ENCODE measurements around the gene ANO3.

Gene ANO3

DNA sequence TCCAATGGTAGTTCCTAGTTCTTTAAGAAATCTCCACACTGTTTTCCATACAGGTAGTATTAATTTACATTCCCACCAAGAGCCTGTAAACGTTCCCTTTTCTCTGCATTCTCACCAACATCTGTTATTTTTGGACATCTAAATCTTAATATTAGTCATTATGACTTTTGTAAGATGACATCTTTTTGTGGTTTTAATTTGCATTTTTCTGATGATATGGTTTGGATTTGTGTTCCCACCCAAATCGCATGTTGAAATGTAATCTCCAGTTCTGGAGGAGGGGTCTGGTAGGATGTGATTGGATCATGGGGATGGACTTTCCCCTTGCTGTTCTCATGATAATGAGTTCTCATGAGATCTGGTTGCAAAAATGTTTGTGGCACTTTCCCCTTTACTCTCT, 151.2 kb downstream of the ANO3 start:
- in situ Hi-C loops (cut with MboI; ENCODE audit: low sequenced_read_pairs), result no loop called here

DNA sequence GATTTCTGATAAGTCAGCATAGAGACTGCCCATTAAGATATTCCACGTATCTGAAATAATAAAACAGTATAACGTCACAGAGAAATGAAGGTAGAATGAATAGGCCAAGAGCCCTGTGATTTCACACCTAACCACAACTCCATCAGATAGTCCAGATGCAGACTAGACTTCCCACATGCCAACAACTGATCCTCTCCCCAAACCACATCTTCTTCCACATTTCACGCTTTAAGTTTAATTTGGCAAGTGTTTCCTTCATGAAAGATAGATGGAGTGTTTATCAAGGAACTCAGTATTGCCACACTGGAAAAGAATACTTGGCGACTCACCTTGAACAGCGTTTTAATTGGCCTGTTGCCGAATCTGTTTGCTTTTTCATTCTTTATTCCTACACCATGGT, 158.6 kb downstream of the ANO3 start:
- in situ Hi-C loops (cut with MboI; ENCODE audit: low sequenced_read_pairs), result no loop called here

DNA sequence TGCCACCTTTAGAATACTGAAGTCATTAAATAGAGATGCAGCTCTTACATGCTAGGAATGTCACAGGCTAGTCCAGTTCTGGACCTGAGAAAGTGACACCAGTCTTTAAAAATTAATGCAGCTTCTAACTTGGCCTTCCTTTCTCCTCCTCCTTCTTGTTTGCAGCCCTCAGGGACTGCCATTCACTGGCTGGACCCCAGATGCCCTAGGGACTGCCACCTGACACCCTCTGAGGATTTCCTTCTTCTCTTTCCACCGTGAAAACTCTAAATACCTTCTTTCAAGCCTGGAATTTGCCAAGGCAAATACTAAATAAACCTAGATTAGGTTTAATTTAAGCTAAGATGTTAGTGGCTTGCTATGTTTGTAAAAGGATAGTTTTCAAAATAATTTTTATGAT, 161.7 kb downstream of the ANO3 start:
- in situ Hi-C loops (cut with MboI; ENCODE audit: low sequenced_read_pairs), result no loop called here

DNA sequence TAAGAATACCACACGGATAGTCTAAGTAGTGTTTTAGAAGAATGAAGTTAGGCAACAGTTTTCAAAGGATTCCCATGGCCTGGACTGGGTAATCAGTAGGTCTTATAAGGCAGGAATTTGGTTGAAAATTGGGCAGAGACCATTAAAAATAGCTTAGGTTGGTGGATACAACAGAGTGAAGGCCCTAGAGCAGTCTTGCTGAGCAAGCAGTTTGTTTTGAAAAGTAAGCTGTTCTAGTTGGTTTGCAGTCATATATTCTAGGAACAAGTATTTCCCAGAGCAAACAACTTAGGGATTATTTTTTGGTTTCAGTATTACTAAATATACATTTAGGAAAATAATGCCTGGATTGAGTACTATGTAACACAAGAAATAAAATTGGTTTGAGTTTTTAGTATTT, 175.3 kb downstream of the ANO3 start:
- in situ Hi-C loops (cut with MboI; ENCODE audit: low sequenced_read_pairs), result no loop called here

DNA sequence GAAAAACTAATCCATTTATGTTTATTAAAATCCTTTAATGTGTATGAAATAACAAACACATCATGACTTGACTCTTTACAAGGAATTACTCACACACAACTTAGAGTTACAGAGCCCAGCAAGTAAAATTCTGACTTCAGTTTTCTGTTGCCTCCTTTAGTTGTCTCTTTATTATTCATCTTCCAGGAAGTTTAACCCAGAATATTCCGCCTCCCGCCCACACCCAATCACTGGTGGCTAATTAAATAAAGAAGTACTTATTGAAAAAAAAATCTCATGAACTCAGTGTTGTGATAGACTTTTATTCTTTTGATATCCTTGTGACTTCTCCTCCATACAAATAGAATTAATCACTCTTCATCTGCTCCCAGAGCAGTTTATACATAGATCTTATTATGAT, 178.2 kb downstream of the ANO3 start:
- in situ Hi-C loops (cut with MboI; ENCODE audit: low sequenced_read_pairs), result no loop called here

DNA sequence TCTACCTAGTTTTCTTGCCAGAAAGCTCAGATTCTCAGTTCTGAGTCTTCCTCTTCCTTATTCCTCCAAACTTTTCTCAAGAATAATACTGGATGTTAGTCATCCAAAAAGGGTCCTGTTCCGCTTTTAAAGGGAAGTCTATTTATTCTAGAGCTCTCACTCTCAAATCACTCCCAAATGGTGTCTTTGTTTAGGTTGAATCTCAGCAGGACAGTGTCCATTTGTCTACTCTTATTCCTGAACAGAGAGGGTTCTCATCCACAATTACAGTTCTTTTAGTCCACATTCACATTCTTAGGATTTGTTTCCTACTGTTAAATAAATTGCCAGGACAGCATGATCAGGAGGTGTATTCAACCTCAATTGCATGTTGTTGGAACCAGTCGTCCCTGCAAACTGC, 178.8 kb downstream of the ANO3 start:
- in situ Hi-C loops (cut with MboI; ENCODE audit: low sequenced_read_pairs), result no loop called here

DNA sequence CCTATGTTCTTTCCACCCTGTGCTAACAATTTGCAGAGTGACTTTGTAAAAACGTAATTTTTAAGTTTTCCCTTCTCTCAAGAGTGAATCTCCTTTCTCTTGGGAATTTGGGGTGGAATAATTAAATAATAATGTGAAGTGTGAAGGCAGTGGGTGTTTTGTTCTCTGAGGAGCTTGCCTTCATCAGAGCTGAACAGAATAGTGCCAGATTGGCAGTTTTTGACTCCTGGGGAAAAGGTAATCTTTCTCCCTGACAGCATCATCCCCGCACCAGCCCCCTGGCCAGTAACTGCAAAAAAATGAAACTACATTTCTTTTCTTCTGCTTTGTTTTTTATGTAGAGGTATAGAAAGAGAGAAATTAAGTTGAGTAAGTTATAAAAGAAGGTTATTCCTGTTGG, 180.3 kb downstream of the ANO3 start:
- in situ Hi-C loops (cut with MboI; ENCODE audit: low sequenced_read_pairs), result no loop called here

DNA sequence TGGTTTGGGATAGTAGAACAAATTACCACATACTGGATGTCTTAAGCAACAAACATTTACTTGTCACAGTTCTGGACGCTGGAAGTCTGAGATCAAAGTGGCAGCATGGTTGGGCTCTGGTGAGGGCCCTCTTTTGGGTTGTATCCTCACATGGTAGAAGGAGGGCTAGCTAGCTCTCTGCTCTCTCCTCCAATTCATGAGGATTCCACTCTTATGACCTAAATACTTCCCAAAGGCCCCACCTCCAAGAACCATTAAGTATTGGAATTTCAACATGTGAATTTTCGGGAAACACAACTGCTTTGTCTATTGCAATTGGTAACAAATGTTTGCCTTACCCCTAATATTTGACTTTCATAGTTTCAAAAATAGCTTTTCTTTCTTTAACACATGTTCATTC, 187.5 kb downstream of the ANO3 start:
- in situ Hi-C loops (cut with MboI; ENCODE audit: low sequenced_read_pairs), result no loop called here

DNA sequence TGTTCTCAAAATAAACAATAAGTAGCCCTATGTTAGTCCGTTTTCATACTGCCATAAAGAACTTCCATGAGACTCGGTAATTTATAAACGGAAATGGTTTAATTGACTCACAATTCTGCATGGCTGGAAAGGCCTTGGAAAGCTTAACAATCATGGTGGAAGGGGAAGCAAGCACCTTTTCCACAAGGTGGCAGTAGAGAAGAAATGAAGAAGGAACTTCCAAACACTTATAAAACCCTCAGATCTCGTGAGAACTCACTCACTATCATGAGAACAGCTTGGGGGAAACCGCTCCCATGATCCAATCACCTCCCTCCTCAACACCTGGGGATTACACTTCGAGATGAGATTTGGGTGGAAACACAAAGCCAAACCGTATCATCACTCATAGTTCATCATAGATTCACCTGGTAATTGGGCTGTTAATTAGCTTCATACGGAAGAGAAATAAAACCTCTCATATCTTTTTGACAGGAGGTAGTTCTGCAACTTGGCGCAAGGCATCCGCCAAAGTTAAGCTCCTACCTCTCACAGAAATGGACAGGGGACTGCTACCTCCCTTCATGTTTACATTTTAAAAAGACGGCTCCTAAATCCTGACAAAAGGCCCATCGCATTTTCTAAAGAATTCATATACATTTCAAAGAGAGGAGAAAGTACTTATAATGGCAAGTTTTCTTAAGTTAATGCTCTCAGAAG, 191.1 kb downstream of the ANO3 start:
- in situ Hi-C loops (cut with MboI; ENCODE audit: low sequenced_read_pairs), result no loop called here

DNA sequence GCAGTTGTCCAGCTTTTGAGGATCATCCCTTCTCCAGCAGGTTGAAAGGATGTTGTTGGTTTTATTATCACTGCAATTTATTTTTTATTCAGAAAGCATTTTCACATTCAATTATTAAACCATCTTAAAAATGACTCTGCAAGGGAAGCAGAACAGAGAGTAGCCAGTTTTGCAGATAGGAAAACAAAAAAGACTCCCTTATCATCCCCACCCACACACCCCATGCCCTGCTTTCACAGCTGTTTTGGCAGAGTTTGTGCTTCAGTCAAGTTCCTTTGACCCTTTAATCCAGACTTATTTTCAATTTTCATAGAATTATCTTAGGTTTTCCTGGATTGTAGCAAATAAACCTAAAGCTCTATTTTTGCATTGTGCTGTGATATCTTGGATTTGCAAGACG, 195.8 kb downstream of the ANO3 start:
- in situ Hi-C loops (cut with MboI; ENCODE audit: low sequenced_read_pairs), result no loop called here

DNA sequence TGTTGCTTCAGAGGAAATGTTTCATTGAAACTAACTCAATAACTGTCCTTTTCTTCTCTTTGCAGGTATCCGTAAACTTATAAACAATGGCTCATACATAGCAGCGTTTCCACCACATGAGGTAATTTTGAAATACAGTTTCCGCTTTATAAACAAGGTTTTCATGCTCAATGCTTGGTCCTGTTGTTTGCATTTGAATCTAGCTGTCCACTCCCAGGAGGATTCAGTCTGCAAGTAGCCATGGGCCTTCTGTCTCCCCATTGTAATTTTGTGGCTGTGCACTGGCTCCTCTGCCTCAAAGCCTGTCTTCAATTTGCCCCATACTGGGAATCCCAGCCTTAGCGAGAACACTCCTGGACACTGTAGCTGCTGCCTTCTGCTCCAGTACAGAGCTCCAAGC, 205.4 kb downstream of the ANO3 start:
- in situ Hi-C loops (cut with MboI; ENCODE audit: low sequenced_read_pairs), result no loop called here

DNA sequence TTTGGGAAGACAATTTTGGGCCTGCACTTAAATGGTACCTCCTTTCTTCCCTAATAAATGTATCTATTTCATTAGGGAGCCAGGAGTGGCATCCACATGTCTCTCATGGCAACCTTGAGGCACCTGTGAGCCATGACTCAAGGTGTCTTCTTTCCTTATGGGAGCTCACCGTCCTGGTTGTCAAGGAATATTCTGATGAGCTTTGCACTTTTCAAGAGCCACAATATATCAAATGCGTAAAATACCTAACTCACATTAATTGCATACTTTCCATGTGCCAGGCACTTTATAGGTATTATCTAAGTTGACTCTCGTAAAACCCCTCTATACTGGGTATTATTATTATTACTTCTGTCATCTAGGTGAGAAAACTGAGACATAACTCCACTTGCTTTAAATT, 207.6 kb downstream of the ANO3 start:
- in situ Hi-C loops (cut with MboI; ENCODE audit: low sequenced_read_pairs), result no loop called here

DNA sequence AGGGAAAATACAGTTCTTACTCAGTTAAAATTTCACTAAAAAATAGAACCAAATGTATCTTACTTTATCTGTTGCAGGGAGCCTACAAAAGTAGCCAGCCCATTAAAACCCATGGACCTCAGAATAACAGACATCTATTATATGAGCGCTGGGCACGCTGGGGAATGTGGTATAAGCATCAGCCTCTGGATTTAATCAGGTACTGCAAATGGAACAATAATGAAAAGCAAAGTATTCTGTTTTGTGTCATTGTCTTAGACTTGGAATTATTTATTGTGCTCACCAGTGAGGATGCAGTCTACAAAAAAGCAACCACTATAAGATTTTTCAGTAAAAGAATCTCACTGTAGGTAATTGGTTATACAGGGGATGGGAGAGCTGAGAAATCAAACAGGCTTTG, 209.9 kb downstream of the ANO3 start:
- in situ Hi-C loops (cut with MboI; ENCODE audit: low sequenced_read_pairs), result no loop called here

DNA sequence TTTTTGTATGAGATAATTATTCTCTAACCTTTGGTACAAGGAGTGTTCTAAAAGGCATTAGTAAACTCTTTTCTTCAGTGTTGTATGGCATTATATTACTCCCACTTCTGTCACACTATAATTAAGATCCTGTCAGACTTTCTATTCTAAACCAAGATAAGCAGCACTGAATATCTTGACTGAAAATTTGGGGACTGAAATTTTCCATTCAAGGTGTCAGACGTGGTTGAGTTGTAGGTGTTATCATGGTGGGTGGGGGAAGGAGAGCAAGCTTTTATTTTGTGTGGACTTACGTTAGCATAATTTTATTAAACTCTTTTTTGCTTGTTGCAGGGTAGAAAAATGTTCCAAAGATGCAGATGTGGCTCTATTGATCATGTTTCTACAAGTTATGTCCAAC, 217.2 kb downstream of the ANO3 start:
- in situ Hi-C loops (cut with MboI; ENCODE audit: low sequenced_read_pairs), result no loop called here

DNA sequence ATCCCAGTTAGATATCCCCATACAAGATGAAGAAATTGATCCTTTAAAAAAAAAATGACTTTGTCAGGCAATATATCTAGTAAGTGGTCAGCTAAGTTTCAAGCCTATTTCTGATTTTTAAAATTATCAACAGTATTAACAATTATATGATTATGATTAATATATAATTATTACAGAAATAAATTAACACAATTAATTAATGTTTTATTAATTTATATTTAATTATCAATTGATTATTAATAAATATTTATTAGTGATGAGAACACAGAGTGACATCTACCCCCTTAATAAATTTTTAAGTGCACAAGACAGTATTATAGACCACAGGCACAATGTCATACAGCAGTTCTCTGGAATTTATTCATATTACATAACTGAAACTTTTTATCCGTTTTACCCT, 218.1 kb downstream of the ANO3 start:
- in situ Hi-C loops (cut with MboI; ENCODE audit: low sequenced_read_pairs), result no loop called here

DNA sequence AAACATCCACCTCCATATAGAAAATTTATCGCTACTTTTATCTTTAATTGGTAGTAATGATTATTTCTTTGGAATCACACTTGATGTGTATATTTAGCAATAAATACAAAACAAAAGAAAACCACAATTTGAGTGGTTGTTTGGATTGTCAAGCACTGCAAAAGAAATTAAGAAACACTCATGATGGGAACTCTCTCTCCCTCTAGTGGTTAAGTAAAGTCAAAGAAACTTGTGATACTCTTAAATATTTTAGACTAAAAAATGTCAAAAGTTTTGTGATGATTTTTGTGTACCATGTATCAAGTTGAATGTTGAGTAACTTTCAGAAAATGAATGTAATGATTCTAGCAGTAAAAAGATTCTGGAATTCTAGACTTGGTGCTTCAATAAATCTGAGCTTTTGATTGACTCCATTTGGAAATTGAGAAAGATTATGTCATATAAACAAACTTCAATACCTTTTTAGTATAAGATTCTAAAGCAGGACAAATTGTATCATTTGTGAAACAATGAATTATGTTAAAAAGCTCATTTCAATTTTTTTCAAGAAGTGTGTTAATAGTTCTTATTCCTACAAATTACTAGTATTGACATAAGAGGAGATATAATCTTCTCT, 219.4 kb downstream of the ANO3 start:
- in situ Hi-C loops (cut with MboI; ENCODE audit: low sequenced_read_pairs), result no loop called here

DNA sequence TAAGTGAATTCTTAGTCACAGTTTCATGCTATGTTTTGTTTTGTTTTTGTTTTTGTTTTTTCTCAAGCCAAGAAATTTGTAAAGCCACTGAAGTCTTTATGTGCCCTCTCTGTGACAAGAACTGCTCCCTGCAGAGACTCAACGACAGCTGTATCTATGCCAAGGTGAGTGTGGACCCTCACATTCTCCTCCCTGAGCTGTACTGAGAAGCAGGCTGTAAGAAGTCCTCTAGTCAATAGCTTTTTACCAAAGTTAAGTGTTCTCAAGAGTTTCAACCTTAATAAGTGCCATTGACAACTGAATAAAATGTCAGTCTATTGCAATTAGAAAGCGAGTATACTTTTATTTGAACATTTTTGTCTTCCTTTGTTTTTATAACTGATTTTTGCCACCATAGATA, 221.3 kb downstream of the ANO3 start:
- in situ Hi-C loops (cut with MboI; ENCODE audit: low sequenced_read_pairs), result no loop called here

DNA sequence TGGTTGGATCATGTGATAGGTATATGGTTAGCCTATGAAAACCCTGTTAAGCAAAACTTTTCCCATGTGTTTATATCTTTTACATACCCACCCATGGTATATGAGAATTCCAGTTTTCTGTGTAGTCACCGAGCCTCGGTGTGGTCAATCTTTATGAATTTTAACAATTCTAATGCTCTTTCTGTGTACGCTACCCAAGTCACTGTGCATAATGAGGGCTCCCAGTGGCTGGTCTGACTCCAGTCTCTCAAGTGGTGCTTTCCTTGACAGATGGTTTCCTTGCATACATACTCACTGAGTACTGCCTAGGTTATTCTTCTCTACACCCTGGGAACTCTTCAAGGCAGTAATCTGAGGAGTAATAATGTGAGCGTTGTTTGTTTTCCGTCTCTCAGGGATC, 222.5 kb downstream of the ANO3 start:
- in situ Hi-C loops (cut with MboI; ENCODE audit: low sequenced_read_pairs), result no loop called here

DNA sequence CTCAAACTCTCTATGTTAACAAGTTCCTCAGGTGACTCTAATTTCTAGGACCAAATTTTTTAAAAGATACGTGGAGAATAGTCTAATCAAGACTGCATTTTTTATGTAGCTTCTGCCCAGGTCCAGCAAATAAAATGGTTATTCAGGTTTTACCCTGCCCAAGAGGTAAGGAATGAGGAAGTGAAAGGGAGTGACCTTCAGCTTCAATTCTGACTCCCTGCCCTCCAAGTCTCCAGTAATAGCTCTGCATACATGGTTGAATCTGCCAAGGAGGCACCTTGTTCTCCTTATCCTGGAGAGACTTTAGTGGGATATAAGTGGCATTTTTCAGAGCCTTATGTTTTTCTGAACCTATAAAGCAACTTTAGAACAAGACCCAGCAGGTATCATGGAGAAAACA, 224.7 kb downstream of the ANO3 start:
- in situ Hi-C loops (cut with MboI; ENCODE audit: low sequenced_read_pairs), result no loop called here

DNA sequence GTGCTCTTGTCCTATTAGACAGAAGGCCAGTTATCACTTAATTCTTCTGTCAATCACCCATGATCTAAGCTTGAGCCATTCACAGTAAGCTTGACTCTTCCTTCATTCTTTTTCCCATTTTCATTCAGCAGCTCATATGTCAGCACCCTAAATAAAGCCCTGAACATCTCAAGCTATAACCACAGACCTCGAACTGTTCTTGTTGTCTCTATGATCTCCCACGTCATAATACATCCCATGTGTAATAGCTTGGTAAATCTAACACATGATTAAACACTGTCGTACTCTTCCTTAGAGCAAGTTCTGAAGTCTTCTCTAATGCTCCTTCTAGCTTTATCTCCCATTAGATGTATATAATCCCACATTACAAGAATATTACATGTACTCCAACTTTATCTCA, 225.7 kb downstream of the ANO3 start:
- in situ Hi-C loops (cut with MboI; ENCODE audit: low sequenced_read_pairs), result no loop called here

DNA sequence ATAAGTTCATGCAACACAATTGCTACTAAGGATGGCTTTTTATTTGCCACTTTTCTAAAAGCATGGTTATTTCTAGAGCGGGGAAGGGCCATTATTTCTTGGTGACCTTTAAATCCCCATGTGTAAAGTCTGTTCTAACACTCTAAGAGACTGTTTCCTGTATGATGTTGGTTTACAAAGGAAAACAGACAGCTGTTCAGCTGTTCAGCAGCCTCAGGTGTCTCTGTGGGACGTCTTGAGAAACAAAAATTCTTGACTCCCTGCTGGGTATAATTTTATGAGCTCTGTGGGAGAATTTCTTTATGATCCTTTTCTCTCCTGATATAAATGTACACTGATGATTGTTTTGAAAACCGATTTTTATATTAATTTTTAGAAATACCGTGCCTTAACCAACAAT, 226.3 kb downstream of the ANO3 start:
- in situ Hi-C loops (cut with MboI; ENCODE audit: low sequenced_read_pairs), result no loop called here

DNA sequence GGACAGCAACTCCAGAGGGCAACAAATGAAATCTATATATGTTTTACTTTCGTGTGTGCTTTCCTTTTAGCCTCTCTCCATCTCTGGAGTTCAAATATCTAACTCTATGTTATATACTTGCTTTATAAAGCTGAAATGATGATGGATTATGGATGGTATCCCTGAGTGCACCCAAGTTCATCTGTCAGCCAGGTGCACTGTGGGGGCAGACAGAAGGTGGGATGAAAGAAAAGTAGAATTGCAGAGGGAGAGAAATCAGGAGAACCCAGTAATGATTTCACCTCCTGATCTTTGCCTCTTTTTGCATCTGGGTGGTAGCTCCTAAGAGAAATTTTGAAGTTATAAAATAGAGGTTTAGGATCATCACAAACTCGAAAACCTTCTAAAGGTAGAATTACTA, 237.7 kb downstream of the ANO3 start:
- in situ Hi-C loops (cut with MboI; ENCODE audit: low sequenced_read_pairs), result no loop called here
